Omental fat pad (tissue), 4 donors: Measurements from ENCODE around the gene RIPOR3. TPM values are rescaled to one million over a fixed set of nuclear protein-coding genes. Genes with fewer than 3 reads are reported as not detected.
"Not testable (repeated sequence)": the region's sequence is repeated elsewhere in the genome, so short reads cannot be mapped to it uniquely, and the experiment has no call there.

Experiments
- ATAC-seq: fragments of 150-250 bp; one replicate; pipeline ENCODE4 v1.9.1; 2016; ENCODE audit warnings: mild to moderate bottlenecking, moderate library complexity; ENCODE audit not compliant: low FRiP score
- DNase-seq: peaks from one replicate; pipeline ENCODE4 v3.0.0-alpha.2; 2019; ENCODE audit warnings: low spot score
- total RNA-seq, 4 donors: library from RNA; depleted of rRNA; stranded (reverse); fragments of >200 nt; gene quantifications; one replicate each; pipeline ENCODE4 v1.1.0, GENCODE V29; 2016
- TF ChIP-seq, protein P1 (sequence below), 3 donors: fragments of 450-650 bp; IDR thresholded peaks; one replicate each; pipeline ENCODE4 v1.5.1; 2016 to 2017; ENCODE audit warnings: antibody characterized with exemption in 3 of 3, mild to moderate bottlenecking in 3 of 3, moderate library complexity in 2 of 3

Gene RIPOR3
- total RNA-seq, 4 donors from 2014 or later = 7.8 to 81.8 (median 16.6) TPM

GRCh38 chr20:50546729-50547314 lies 144.5 kb downstream of the RIPOR3 start:
- ATAC-seq (no peak), DNase-seq (no peak)
- TF ChIP-seq, protein P1, sequence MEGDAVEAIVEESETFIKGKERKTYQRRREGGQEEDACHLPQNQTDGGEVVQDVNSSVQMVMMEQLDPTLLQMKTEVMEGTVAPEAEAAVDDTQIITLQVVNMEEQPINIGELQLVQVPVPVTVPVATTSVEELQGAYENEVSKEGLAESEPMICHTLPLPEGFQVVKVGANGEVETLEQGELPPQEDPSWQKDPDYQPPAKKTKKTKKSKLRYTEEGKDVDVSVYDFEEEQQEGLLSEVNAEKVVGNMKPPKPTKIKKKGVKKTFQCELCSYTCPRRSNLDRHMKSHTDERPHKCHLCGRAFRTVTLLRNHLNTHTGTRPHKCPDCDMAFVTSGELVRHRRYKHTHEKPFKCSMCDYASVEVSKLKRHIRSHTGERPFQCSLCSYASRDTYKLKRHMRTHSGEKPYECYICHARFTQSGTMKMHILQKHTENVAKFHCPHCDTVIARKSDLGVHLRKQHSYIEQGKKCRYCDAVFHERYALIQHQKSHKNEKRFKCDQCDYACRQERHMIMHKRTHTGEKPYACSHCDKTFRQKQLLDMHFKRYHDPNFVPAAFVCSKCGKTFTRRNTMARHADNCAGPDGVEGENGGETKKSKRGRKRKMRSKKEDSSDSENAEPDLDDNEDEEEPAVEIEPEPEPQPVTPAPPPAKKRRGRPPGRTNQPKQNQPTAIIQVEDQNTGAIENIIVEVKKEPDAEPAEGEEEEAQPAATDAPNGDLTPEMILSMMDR (IDR thresholded peaks at IDR 0.05) = no peak

GRCh38 chr20:50545126-50545525 lies 146.2 kb downstream of the RIPOR3 start:
- ATAC-seq (no peak), DNase-seq (no peak)
- TF ChIP-seq, protein P1 (IDR thresholded peaks at IDR 0.05) = no peak

DNA sequence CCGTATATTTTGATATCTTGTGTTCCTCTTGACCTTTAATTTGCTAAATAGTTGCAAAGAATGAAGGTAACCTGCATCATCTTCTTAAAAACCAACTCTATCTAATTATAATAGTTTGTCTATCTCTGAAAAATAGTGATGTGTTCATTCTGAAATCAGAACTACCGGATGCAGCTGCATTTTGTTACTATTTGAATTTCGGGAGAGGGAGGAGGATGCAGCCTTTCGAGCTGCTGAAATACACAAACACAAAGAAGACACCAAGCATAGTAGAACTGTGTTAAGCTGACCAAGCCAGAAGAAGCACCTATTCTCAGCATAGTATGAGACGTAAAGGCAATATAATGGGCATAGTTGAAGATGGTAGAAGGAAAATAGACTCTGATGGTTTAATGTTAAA lies 148.0 kb downstream of the RIPOR3 start:
- ATAC-seq (no peak), DNase-seq (no peak)
- TF ChIP-seq, protein P1 (IDR thresholded peaks at IDR 0.05) = no peak

DNA sequence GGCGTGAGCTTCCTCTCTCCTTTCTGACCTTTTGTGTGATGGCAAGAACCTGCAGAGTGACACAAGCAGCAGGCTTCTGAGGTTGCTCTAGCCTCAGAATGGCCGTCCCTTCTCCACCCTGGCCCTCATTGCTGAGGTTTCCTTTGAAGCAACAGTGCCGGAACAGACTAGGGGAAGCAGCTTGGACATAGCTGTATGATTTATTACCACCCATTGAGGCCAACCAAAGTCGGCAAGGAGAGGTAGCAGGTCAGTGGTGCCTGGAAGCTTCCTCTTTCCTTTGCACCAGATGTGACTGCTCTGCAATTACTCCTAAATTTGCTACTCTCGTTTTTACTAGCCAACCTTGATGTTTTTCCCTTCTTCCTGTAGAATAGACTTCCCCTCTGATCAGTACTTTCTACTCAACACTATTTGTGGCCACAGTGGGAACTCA lies 149.7 kb downstream of the RIPOR3 start:
- TF ChIP-seq, protein P1 (IDR thresholded peaks at IDR 0.05) = no peak
- no peak for ATAC-seq
- no peak for DNase-seq

- ATAC-seq (peak; percentile 88), DNase-seq (no peak)
- TF ChIP-seq, protein P1 (IDR thresholded peaks at IDR 0.05) = no peak
These were observed 150.4 kb downstream of the RIPOR3 start for GRCh38 chr20:50540620-50541605.

DNA sequence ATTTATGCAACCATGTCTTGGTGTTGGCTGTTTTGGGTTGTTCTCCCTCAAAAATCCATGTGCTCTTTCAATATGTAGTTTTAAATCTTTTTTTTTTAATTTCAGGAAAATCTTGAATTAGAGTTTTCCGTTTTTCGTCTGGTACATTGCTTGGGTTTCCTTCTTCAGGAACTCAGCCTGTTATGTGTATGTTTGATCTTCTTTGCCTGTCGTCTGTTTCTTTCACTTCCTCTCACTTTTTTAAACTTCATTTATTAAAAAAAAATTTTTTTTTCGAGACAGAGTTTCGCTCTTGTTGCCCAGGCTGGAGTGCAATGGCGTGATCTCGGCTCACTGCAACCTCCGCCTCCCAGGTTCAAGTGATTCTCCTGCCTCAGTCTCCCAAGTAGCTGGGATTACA lies 151.5 kb downstream of the RIPOR3 start:
- not testable (repeated sequence) for ATAC-seq, DNase-seq

- no peak for ATAC-seq
- TF ChIP-seq, protein P1 (IDR thresholded peaks at IDR 0.05) = no peak
- no peak for DNase-seq
These were observed 153.1 kb downstream of the RIPOR3 start for GRCh38 chr20:50538276-50538675.
